HK-2 (cell line): ENCODE measurements around the gene SULT4A1.
A peak's percentile ranks its signal among the peaks of the same experiment; 100 is the strongest.
"Not testable (repeated sequence)": the region's sequence is repeated elsewhere in the genome, so short reads cannot be mapped to it uniquely, and the experiment has no call there.

Experiments used
- DNase-seq: peaks from one replicate; pipeline ENCODE4 v3.0.0-alpha.2; 2018; ENCODE audit not compliant: unreplicated experiment

SULT4A1 gene, protein sequence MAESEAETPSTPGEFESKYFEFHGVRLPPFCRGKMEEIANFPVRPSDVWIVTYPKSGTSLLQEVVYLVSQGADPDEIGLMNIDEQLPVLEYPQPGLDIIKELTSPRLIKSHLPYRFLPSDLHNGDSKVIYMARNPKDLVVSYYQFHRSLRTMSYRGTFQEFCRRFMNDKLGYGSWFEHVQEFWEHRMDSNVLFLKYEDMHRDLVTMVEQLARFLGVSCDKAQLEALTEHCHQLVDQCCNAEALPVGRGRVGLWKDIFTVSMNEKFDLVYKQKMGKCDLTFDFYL

DNA sequence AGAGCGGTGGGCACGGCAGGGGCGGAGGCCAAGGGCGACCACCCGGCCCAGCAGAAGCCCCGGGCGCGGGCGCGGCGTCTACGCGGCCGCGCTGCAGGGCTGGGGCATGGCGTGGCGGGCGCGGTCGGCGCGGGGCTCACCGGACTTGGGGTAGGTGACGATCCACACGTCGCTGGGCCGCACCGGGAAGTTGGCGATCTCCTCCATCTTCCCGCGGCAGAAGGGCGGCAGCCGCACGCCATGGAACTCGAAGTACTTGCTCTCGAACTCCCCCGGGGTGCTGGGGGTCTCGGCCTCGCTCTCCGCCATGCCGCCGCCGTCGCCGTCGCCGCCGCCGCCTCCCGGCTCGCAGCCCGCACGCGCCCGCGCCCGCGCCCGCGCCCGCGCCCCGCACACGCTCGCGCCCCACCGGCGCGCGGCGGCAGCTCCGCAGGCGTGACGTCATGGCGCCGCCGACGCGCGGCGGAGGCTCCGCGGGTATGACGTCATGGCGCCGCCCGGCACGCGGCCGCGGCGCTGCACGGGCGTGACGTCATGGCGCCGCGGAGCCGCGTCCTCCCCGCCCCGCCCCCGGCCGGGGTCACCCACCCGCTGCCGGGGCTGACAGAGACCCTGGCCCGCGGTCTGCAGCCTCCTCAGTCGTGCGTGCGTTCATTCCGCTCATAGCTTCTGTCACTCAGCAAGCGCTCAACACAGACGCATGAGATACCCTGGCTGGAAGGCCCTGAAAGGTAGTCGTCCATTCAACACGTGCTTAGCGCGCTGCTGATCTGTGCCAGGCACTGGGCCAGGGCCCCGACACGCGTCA is at the start of gene SULT4A1:
TSS of gene SULT4A1 (minus strand) at position 440 of the 808 bp plus-strand sequence. CDS start at position 309, 131 bp downstream.
- DNase-seq: peak; percentile 33

DNA sequence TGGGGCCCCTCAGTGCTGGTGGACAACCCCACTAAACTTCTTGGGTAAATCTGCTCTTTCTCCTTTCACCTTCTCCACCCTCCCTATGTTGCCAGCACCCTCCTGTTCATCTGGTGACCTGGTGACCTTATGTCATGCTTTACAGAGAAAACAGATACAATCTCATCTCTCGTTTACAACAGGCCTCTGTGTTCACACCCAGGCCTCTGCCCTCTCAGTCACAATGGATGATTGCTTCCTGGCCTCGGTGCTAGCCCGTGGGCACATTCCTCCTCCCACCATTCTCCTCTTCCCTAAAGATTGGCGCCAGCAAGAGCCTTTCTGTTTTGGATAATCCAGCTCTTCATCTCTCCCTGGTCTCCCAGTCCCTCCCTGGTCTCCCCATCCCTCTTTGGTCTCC is 49.0 kb upstream of the SULT4A1 start:
- no peak for DNase-seq

DNA sequence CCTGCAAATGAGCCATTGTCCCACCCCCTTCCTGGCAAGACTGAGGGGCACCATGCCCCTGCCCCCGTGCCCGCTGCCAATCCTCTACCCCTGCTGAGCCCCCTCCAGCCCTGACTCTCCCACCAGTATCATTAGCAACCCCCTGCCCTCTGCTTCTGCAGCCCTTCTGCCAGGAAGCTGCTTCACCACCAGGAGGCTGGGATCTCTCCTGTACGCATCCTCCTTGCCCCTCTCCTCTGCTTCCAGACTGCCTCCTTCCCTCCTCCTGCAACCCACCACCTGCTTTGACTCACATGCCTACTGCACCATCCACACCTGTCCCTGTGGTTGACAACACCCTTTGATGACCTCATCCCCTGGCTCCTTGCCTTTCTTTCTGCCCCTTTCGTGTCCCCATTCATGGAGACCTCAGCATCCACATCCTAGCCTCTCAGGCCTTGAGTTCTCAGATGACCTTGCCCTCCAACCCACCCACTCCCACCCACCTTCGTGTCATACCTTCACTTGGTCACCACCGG is 47.9 kb upstream of the SULT4A1 start:
- no peak for DNase-seq

DNA sequence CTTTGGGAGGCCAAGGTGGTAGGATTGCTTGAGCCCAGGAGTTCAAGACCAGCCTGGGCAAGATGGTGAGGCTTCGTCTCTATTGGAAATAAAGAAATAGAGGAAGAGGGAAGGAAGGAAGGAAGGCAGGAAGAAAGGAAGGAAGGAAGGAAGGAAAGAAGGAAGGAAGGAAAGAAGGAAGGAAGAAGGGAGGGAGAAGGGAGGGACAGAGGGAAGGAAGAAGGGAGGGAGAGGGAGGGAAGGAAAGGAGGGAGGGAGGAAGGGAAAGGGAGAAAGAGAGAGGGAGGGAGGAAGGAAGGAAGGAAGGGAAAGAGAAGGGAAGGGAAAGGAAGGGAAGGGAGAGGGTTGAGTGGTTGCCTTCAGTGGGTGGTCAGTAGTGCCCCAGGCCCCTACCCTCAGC is 47.4 kb upstream of the SULT4A1 start:
- no peak for DNase-seq

DNA sequence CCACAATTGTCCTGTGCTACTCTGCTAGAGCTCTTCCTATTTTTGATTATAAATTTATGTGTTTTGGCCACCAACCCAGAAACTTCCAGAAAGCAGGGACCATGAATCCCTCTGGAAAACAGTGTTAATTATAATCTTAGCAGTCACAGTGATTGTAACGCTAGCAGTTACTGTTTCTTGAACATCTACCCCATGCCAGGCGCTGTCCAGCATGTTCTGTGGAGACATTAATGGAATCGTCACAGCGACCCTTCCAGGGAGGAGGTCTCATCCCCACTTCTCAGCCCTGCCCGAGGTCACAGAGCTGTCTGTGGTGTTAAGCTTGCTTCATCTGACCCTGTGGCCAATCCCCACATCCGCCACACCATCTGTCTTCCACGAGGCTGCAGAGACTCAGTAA is 43.4 kb upstream of the SULT4A1 start:
- no peak for DNase-seq

DNA sequence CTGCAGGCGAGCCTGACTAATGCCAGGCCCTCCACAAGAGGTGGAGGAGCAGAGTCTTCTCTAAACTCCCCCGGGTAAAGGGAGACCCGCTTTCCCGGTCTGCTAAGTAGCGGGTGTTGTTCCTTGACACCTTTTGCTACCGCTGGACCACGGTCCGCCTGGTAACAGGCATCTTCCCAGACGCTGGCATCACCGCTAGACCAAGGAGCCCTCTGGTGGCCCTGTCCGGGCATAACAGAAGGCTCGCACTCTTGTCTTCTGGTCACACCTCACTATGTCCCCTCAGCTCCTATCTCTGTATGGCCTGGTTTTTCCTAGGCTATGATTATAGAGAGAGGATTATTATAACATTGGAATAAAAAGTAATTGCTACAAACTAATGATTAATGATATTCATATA is 42.1 kb upstream of the SULT4A1 start:
- not testable (repeated sequence) for DNase-seq

DNA sequence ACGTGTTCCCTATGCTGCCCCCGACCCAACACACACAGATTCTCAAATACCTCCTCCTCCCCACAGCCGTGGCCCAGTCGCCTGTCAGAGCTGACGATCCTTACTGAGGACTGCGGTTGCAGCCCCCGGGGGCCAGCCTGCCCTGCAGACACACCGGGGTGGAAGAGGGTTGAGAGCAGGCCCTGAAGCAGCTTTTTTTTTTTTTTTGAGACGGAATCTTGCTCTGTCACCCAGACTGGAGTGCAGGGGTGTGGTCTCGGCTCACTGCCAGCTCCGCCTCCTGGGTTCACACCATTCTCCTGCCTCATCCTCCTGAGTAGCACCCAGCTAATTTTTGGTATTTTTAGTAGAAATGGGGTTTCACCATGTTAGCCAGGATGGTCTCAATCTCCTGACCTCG is 40.7 kb upstream of the SULT4A1 start:
- DNase-seq: not testable (repeated sequence)

DNA sequence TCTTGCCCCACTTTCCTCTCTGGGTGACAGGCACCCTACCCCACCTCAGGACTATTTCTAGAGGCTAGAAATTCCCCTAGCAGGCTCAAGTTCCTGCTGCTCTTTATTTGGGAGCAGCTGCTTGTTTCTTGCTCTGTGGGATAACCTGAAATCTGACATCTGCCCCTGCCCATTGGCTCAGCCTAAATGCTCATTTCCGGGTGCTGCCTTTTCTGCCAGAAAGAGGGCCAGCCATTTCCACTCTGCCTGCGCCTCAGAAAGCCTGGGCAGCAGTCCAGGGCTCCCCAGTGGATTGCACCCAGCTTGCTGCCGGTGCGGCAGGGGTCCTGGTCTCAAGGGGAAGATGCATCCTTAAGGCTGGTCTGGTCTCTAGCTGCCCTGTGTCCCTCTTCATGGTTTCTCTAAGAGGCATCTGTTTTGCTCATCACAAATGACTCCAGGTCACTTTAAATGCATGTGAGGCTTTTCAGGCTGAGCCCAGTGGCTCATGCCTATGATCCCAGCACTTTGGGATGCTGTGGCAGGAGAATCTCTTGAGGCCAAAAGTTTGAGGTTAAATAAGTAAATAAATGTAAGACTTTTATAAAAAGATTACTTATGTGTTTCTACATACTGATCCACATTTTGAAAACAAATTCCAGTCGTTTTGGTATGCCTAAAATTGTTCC is 39.8 kb upstream of the SULT4A1 start:
- peak; percentile 52 for DNase-seq

DNA sequence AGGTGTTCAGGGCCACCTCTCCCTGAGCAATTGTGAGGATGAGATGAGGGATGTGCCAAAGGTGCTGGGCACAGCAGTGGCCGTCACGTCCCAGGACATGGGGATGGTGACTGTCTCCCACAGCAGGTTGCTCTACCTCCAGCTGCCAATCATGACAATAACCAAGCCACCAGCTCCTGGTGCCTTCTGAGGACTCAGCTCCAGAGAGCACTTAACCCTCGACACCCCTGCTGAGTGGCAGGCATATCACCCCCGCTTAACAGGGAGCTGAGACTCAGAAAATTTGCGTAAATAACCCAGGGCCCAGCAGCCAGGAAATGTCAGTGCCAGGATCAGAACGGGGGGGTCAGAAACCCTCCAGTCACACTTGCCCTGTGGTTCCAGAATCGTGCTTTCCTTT is 37.9 kb upstream of the SULT4A1 start:
- DNase-seq: no peak

DNA sequence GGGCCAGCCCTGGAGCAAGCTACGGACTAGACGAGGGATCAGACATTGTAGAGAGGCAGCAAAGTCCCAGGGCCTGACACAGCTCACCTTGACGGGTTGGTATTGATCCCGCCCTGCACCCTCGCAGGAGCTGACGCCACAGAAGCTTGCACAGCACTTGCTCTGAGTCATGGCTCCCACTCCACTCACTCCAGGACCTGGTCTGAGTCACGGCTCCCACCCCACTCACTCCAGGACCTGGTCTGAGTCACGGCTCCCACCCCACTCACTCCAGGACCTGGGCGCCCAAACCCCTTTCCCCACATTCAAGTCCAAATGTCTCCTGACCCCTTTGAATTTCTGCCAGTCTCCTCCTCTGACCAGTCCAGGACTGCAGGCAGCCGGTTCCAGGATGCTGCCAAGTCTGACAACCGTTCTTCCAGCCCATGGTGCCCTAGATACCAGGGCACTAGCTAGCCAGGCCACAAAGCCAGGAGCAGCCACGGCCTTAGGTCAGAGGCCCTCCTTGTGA is 35.5 kb upstream of the SULT4A1 start:
- DNase-seq: peak; percentile 63

DNA sequence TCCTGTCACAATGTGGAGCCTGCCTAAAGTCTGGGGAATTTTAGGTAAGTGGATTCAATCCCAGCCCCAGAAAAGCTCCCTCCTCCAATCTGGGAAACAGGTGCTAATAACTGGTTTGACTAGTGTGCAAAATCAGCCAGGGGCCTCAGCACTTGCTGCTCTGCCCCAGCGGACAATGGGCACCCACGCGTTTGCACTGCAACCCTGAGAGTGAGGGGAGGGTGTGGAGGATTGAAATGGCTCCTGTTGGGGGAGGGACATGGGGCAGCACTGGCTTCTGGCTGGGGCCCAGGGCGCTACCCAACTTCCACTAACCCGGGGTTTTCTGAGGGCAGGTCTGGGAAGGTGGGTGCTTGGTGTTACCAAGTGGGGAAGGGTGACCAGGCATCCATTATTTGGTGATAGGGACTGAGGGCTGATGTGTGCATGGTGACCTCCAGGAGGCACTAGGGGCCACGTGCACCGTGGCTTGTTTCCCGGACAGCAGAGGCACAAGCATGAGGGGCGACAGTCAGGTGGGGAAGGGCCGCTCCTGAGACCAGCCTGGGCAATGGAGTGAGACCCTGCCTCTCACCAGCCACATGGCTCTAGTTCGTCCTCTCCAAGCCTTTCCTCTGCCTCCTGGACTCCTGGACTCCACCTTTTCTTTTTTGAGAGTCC is 33.8 kb upstream of the SULT4A1 start:
- no peak for DNase-seq

DNA sequence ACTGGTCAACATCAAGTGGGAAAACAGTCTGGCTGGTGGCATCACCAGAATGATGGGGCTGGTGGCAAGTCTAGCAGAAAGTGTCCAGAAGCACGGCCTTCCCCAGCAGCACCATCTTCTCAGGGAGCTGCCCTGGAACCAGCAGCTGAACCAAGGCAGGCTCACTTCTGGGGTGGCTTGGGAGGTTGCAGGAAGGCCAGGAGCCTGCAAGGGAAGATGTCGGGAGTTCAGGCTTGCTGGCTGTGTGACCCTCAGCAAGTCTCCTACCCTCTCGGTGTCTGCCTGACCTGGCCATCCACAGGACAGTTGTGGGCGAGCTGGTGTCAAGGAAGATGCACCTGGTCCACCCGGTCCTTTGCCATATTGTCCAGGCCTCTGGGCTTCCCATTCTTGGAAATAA is 31.8 kb upstream of the SULT4A1 start:
- DNase-seq: no peak

DNA sequence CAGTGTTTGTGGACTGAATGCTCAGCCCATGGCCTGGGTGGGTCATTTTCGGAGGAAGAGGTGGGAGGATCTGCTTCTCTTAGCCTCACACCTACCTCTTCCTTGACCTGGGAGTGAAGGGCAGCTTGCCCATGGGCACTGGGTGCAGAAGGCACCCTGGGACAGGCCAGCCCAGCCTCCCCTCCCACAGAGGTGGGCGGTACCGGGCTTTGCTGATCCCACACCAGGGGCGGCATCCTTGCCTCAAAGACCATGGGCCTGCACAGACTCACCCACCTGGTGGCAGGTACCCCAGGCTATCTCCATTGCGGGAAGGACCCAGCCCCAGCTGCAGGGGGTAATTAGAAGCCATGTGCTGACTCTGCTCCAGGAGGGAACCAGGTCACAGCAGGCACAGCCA is 31.0 kb upstream of the SULT4A1 start:
- no peak for DNase-seq

DNA sequence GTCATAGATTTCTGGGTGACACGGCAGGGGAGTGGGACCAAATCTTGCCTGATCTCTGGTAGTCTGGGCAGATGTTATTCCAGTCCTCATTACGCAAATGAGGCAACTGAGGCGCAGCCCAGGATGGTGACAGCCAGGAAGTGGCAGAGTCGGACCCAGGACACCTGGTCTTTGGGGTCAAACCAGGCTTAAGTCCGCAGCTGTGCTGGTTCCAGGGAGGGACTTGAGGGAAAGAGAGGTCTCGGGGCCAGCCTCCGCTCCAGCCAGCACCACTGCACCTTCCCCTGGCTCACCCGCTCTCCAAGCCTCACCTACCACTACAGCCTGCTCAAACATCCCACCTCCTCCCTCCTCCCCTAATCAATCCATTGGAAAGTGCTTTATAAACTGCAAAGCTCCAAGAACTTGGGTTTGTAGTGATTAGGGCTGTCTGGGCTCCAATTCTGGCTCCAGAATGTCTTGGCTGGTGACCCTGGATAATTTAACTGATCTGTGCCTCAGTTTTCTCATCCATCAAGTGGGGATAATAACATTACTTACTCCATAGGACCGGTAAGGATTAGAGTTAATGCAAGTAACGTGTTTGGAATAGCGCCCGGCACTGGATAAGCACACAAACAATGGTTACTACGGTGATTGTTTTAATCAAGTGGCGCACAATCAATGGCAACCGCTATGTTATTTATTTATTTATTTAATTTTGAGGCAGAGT is 30.0 kb upstream of the SULT4A1 start:
- no peak for DNase-seq

DNA sequence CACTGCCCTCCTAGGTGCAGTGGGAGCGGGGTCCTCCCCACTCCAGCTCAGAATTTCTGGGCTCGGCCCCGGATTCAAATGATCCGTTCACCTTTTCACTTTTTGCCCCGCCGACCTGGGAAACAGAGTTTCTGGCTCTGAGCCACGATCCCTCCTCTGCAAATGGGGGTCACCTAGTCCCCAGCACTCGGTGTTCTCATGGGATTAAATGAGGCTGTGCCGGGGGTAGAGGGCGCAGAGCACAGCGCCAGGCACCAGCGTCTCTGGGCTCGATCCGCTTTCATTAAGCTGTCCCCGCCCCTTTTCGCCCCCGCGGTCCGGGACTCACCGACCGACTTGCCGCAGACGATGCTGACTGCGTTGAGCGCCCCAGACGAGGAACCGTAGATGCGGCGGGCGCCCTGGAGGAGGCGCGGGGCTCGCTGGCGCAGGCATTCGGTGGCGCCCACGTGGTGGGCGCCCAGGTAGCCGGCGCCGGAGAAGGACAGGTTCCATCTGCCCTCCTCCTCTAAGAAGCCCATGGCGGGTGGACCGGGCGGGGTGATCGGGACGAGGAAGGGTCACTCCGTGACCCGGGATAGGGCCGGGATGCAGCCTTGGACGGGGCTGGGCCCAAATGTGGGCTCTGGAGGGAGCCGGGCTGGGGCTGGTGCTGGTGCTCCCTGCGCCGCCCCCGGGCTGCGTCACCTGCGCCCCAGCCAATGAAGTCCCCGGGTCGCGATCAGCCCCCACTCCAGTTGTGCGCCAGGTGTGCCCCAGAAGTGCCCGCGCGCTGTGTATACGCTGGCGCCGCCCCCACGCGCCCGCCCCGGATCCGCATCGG is 29.3 kb upstream of the SULT4A1 start, which contains the start of gene PNPLA5:
TSS of gene PNPLA5 (minus strand) at position 654 of the 823 bp plus-strand sequence. CDS start at position 521, 133 bp downstream.
- no peak for DNase-seq

DNA sequence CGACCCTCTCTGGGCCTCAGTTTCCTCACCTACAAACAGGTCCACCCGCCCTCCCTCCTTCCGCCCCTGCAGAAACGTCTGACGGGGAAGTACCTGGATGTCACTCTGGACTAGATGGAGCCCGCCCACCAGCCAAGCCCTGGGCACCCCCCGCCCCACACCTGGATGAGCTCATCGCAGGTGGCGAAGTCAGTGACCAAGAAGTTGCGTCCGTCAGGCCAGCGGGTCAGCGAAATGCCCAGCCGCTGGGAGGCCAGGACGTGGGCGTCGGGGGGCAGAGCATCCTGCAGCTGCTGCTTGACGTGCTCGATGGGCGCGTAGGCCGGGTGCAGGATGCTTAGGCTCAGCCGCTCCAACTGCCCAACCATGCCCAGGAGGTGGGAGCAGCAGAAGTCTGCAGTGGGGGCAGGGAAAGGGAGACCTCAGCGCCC is 28.6 kb upstream of the SULT4A1 start:
- no peak for DNase-seq

DNA sequence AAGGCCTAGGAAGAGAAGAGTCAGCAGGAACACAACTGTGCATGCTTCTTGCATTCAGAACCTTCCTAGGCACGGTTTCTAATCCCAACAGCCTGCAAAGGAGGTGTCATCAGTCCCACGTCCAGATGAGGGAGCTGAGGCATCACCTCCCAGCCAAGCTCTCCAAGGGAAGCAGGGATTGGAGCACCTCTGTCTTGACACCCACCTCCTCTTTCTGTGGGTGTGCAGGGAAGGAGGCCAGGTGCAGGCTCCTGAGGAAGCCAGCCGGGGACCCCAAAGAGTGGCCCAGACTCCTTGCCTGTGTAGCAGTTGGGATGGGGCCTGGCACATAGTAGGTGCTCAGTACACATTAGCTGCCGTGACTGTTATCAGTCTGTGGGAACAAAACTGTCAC is 27.5 kb upstream of the SULT4A1 start:
- no peak for DNase-seq

DNA sequence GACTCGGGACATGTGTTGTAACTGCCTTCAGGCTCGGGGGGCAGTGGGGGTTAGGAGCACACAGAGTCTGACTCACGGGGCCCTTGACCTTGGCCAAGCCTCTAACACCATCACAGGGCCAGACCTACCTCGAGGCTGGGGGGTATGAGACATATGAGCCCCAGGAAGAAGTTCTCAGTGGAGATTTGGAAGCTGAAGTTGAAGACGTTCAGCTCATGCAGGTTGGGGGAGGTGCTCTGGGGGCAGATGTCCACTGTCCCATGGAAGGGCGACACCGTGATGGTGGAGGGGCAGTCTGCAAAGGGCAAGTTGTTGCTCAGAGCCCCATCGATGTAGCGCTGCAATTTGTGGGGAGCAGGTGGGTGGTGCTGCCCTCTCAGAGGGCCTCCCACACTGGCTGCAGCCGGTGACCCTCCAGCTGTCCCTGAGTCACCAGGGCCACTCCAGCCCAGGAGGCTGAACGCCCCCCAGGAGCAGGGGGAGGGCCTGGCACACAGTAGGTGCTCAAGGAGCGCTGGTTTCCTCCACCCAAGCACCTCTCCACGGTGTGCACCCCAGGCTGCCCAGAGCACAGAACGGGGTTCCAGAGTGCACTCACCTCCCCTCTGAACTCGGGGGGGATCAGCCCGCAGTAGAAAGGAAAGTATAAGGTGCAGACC is 27.0 kb upstream of the SULT4A1 start:
- DNase-seq: no peak

DNA sequence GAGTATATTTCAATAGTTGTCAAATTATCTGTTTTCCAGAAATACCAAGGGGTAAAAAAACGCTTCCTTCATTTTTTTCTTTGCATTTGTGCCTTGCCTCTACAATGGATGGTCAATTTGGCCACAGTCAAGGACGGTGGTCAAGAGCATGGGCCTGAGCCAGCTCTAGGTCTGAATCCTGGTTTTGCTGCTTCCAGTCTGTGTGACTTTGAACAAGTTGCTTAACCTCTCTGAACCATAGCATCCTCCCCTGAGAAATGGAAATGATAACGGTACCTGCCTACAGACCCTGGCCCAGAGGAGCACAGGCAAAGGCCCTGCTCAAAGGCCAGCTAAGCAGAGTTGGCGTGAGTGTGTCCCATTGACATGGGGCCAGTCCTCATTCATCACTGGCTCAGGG is 26.4 kb upstream of the SULT4A1 start:
- no peak for DNase-seq

DNA sequence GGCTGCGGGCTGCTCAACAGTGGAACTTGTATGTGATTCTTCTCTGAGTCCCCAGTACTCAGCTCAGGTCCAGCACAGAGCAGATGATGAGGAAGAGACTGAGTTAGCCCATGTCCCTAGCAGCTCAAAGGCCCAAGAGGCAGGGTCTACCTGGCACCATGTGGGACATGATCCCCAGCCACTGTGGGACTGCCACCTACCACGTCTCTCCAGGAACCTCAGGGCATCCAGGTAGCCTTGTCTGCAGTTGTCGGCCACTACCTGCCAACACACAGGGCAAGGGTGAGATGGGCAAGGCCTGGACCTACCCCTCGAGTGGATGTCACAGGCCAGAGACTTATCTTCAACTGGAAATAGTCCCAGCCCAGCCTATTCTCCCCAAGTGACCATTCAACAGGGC is 25.1 kb upstream of the SULT4A1 start:
- DNase-seq: no peak
